CD4-positive, CD25-positive, alpha-beta regulatory T cell (primary cell): ENCODE data around the gene FGG. TPM values are rescaled to one million over a fixed set of nuclear protein-coding genes. Genes with fewer than 3 reads are reported as not detected.

ENCODE experiments used
- ATAC-seq, 2 donors: fragments of 150-1000 bp; cut with Tn5 transposase; one replicate each; pipeline ENCODE4 v1.10.0; 2021; ENCODE audit warnings: low read depth in 2 of 2, moderate number of reproducible peaks in 2 of 2, moderate library complexity in 1 of 2
- DNase-seq, 3 donors: peaks; one replicate each; pipeline versions ENCODE4 v3.0.0 to v3.0.0-alpha.2; 2012 to 2022; ENCODE audit warnings: mixed read lengths in 1 of 3
- H3K27ac ChIP-seq: one replicate; pipeline ENCODE4 v1.7.0; 2013; ENCODE audit warnings: mild to moderate bottlenecking, low read length; ENCODE audit not compliant: insufficient read depth, poor library complexity, severe bottlenecking
- H3K27me3 ChIP-seq: one replicate; pipeline ENCODE4 v1.7.0; 2013; ENCODE audit warnings: low read length; ENCODE audit not compliant: control insufficient read depth, insufficient read depth
- H3K36me3 ChIP-seq: one replicate; pipeline ENCODE4 v1.7.0; 2013; ENCODE audit warnings: mild to moderate bottlenecking, low read length, moderate library complexity; ENCODE audit not compliant: control insufficient read depth, insufficient read depth
- H3K4me1 ChIP-seq: 2 replicates; pipeline ENCODE4 v1.7.0; 2013; ENCODE audit warnings: mild to moderate bottlenecking, low read length; ENCODE audit not compliant: insufficient read depth, control insufficient read depth, poor library complexity, severe bottlenecking
- H3K4me3 ChIP-seq: one replicate; pipeline ENCODE4 v1.7.0; 2013; ENCODE audit warnings: low read depth, mild to moderate bottlenecking, low read length, moderate library complexity
- H3K9me3 ChIP-seq, 2 experiments: 1 replicate in 1 of 2; 2 replicates in 1 of 2; pipeline ENCODE4 v1.7.0; 2013; ENCODE audit warnings: low read length in 2 of 2, mild to moderate bottlenecking in 1 of 2, moderate library complexity in 1 of 2; ENCODE audit not compliant: control insufficient read depth in 2 of 2
- H3K27ac Mint-ChIP-seq, 3 donors: one replicate each; pipeline ENCODE4 v1.8.0; 2020 to 2022; ENCODE audit warnings: mild to moderate bottlenecking in 3 of 3, mixed read lengths in 3 of 3, moderate library complexity in 2 of 3
- H3K27me3 Mint-ChIP-seq: one replicate; pipeline ENCODE4 v1.8.0; 2022; ENCODE audit warnings: mild to moderate bottlenecking, mixed read lengths
- H3K36me3 Mint-ChIP-seq: one replicate; pipeline ENCODE4 v1.8.0; 2020; ENCODE audit warnings: mixed read lengths
- H3K4me1 Mint-ChIP-seq, 4 donors: one replicate each; pipeline ENCODE4 v1.8.0; 2020 to 2022; ENCODE audit warnings: mixed read lengths in 4 of 4, mild to moderate bottlenecking in 1 of 4
- H3K4me3 Mint-ChIP-seq, 4 donors: one replicate each; pipeline ENCODE4 v1.8.0; 2020 to 2022; ENCODE audit warnings: mild to moderate bottlenecking in 4 of 4, mixed read lengths in 4 of 4, moderate library complexity in 3 of 4
- H3K9me3 Mint-ChIP-seq, 7 donors: one replicate each; pipeline ENCODE4 v1.8.0; 2020 to 2022; ENCODE audit warnings: mixed read lengths in 7 of 7, mild to moderate bottlenecking in 3 of 7, moderate library complexity in 2 of 7
- polyA plus RNA-seq, 4 donors: library from polyadenylated mRNA; unstranded; fragments of 300-500 nt; fragmentation: Illumina TruSeq; gene quantifications; one replicate each; pipeline ENCODE4 v1.2.3, GENCODE V29; 2021
- total RNA-seq: library from RNA; stranded (reverse); gene quantifications from one replicate; pipeline ENCODE4 v1.2.3, GENCODE V29; 2022

FGG gene
- total and polyA plus RNA-seq, 5 donors from 2014 or later, result not detected

GRCh38 chr4:154589296-154590197, 22.9 kb downstream of the FGG start:
- peaks cover 0 to 2% (median 0%) of the 10 kb centered on the region in 7 donors for H3K9me3 Mint-ChIP-seq
- Histone ChIP-seq H3K4me3 (no peak overlapping the region), H3K36me3 (no peaks in the 10 kb centered on the region), H3K9me3 (no peaks in the 10 kb centered on the region), H3K27me3 (no peaks in the 10 kb centered on the region), H3K27ac (no peak overlapping the region), H3K4me1 (no peaks in the 10 kb centered on the region)
- ATAC-seq (no peak), DNase-seq (no peak)
- H3K27ac Mint-ChIP-seq, result no peak overlapping the region
- H3K4me1 Mint-ChIP-seq, result no peaks in the 10 kb centered on the region
- H3K4me3 Mint-ChIP-seq, result no peak overlapping the region
- no peaks in the 10 kb centered on the region for H3K36me3 Mint-ChIP-seq
- H3K27me3 Mint-ChIP-seq, result peaks cover 4% of the 10 kb centered on the region

GRCh38 chr4:154588198-154588597, 24.3 kb downstream of the FGG start:
- H3K9me3 Mint-ChIP-seq, result no peaks in the 10 kb centered on the region
- Histone ChIP-seq H3K9me3 (no peaks in the 10 kb centered on the region), H3K4me1 (no peaks in the 10 kb centered on the region), H3K36me3 (no peaks in the 10 kb centered on the region), H3K27ac (no peak overlapping the region), H3K4me3 (no peak overlapping the region), H3K27me3 (no peaks in the 10 kb centered on the region)
- H3K4me1 Mint-ChIP-seq, result no peaks in the 10 kb centered on the region
- no peaks in the 10 kb centered on the region for H3K36me3 Mint-ChIP-seq
- ATAC-seq (no peak), DNase-seq (no peak)
- H3K4me3 Mint-ChIP-seq, result no peak overlapping the region
- H3K27ac Mint-ChIP-seq, result no peak overlapping the region
- H3K27me3 Mint-ChIP-seq, result peaks cover 4% of the 10 kb centered on the region

DNA sequence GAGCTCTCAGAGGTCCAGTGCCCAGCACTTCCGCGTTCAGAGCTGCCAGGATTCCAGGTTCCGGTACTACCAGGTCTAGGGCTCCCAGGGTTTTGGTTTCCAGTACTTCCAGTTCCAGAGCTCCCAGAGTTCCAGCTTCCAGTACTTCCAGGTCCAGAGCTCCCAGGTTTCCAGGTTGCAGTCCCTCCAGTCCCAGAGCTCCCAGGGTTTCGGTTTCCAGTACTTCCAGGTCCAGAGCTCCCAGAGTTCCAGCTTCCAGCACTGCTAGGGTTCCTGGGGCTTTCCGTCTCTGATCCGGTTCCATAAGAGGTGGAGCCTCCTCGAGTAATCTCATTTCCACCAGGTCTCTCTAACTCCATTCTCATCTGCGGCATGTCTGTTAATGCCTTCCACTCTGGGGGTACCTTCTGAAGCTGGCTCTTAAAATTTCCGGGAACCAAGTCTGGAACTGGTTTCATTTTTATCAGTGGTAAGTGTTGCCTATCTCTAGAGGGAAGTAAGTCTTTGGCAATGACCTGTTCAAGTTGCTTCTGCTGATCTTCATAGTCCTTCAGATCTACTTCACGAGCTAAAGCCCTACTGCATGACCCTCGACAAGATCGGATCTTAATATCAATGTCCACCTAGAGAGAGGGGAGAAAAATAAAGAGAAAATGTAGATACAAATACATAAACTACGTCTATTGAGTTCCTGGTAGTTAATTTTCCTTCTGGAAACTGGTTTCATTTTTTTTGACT, 26.0 kb downstream of the FGG start:
- H3K27me3 Mint-ChIP-seq, result peaks cover 10% of the 10 kb centered on the region
- no peak for DNase-seq
- no peak overlapping the region for H3K4me3 Mint-ChIP-seq
- no peaks in the 10 kb centered on the region for H3K4me1 Mint-ChIP-seq
- Histone ChIP-seq H3K36me3 (no peaks in the 10 kb centered on the region), H3K27me3 (peaks cover 3% of the 10 kb centered on the region), H3K4me3 (no peak overlapping the region), H3K27ac (no peak overlapping the region), H3K9me3 (no peaks in the 10 kb centered on the region), H3K4me1 (no peaks in the 10 kb centered on the region)
- no peak overlapping the region for H3K27ac Mint-ChIP-seq
- H3K9me3 Mint-ChIP-seq, result no peaks in the 10 kb centered on the region
- ATAC-seq, result no peak
- no peaks in the 10 kb centered on the region for H3K36me3 Mint-ChIP-seq

GRCh38 chr4:154585369-154586018, 27.0 kb downstream of the FGG start:
- Histone ChIP-seq H3K27me3 (peaks cover 4% of the 10 kb centered on the region), H3K4me1 (no peaks in the 10 kb centered on the region), H3K27ac (no peak overlapping the region), H3K36me3 (no peaks in the 10 kb centered on the region), H3K9me3 (no peaks in the 10 kb centered on the region), H3K4me3 (no peak overlapping the region)
- no peak overlapping the region for H3K27ac Mint-ChIP-seq
- ATAC-seq (no peak), DNase-seq (no peak)
- H3K36me3 Mint-ChIP-seq, result no peaks in the 10 kb centered on the region
- H3K4me1 Mint-ChIP-seq, result no peaks in the 10 kb centered on the region
- no peaks in the 10 kb centered on the region for H3K9me3 Mint-ChIP-seq
- H3K27me3 Mint-ChIP-seq, result peaks cover 10% of the 10 kb centered on the region
- peak overlapping the region in 1 of 4 donors; percentile 4 for H3K4me3 Mint-ChIP-seq

DNA sequence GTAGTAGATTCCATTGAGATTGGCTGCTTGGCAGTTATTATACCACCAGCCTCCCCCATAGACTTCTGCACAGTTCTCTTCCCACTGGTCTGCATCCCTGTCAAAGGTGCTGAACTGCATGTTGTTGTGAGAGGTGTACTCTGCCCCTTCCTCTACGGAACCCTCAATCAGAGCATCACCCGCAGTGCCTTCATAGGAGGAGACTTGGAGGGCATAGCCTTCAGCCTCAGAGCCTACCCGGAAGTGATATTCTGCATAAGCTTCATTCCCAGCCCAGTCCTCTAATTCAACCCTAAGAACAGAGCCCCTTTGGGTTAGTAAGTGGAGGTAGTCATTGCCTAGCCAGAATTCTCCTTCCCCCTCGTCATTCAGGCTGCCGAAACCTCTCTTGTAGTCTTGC, 28.2 kb downstream of the FGG start:
- no peak overlapping the region for H3K4me3 Mint-ChIP-seq
- H3K4me1 Mint-ChIP-seq, result no peaks in the 10 kb centered on the region
- H3K9me3 Mint-ChIP-seq, result no peaks in the 10 kb centered on the region
- Histone ChIP-seq H3K27me3 (peaks cover 4% of the 10 kb centered on the region), H3K9me3 (no peaks in the 10 kb centered on the region), H3K4me3 (no peak overlapping the region), H3K36me3 (no peaks in the 10 kb centered on the region), H3K27ac (no peak overlapping the region), H3K4me1 (no peaks in the 10 kb centered on the region)
- peaks cover 10% of the 10 kb centered on the region for H3K27me3 Mint-ChIP-seq
- H3K27ac Mint-ChIP-seq, result no peak overlapping the region
- ATAC-seq (no peak), DNase-seq (no peak)
- no peaks in the 10 kb centered on the region for H3K36me3 Mint-ChIP-seq

DNA sequence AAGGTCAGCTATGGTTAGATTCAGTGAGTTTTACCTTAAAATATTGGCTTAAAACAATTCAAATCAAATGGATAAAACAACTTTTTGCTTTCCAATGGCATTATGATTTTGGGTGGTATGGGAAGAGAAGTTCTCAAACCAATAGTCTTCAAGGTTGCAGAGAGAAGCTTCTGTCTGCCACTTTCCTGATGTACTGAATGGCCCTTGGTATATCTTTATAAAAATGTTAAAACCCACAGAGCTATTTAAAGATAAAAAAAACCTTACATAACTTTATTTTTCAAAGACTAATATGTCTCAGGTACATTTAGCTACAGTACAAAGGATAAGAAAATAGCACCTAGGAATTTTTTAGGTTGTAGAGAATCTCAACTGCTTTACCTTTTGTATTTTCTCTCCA, 28.8 kb downstream of the FGG start:
- H3K9me3 Mint-ChIP-seq, result no peaks in the 10 kb centered on the region
- Histone ChIP-seq H3K4me1 (no peaks in the 10 kb centered on the region), H3K4me3 (no peak overlapping the region), H3K27me3 (peaks cover 4% of the 10 kb centered on the region), H3K27ac (no peak overlapping the region), H3K36me3 (no peaks in the 10 kb centered on the region), H3K9me3 (no peaks in the 10 kb centered on the region)
- H3K36me3 Mint-ChIP-seq, result no peaks in the 10 kb centered on the region
- DNase-seq (no peak), ATAC-seq (no peak)
- no peak overlapping the region for H3K27ac Mint-ChIP-seq
- H3K4me1 Mint-ChIP-seq, result no peaks in the 10 kb centered on the region
- peaks cover 10% of the 10 kb centered on the region for H3K27me3 Mint-ChIP-seq
- no peak overlapping the region for H3K4me3 Mint-ChIP-seq

DNA sequence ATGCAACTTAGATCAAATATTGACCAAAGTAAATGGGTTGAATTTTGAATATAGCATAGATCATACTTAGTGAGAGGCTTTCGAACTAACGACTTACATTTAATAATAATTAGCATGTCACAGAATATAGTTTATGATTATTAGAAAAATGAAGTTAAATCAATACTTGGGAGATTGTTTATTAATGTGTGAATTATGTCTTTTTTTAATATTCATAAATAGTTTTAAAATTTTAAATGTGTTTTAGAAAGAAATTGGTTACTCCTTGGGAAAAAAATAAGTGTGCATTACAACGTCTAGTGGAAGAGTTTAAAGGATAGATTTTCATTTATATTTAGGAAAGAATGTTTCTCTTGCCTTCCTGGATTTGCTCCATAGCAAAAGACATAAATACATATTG, 29.2 kb downstream of the FGG start:
- no peaks in the 10 kb centered on the region for H3K4me1 ChIP-seq
- ATAC-seq (no peak), DNase-seq (no peak)
- Mint-ChIP-seq H3K36me3 (no peaks in the 10 kb centered on the region), H3K27me3 (peaks cover 10% of the 10 kb centered on the region), H3K4me3 (no peak overlapping the region), H3K27ac (no peak overlapping the region), H3K9me3 (no peaks in the 10 kb centered on the region), H3K4me1 (no peaks in the 10 kb centered on the region)
- no peak overlapping the region for H3K27ac ChIP-seq
- H3K9me3 ChIP-seq, result no peaks in the 10 kb centered on the region
- no peaks in the 10 kb centered on the region for H3K36me3 ChIP-seq
- no peak overlapping the region for H3K4me3 ChIP-seq
- peaks cover 4% of the 10 kb centered on the region for H3K27me3 ChIP-seq
